B cell (primary cell): ENCODE data around the gene TECRL. TPM values are rescaled to one million over a fixed set of nuclear protein-coding genes. Genes with fewer than 3 reads are reported as not detected.

Experiments used
- ATAC-seq: fragments of 200-7000 bp; cut with Tn5 transposase; one replicate; pipeline ENCODE4 v1.10.0; 2021; ENCODE audit warnings: low read depth, mild to moderate bottlenecking, moderate number of reproducible peaks, moderate library complexity
- CTCF ChIA-PET: fragments of 350-600 bp; sonication (Branson Sonifier 250); formaldehyde crosslinking; loops from one replicate; lab custom pipeline; 2021; ENCODE audit warnings: antibody characterized with exemption, inconsistent platforms; lab: Charles Lee
- POLR2A ChIA-PET: fragments of 350-600 bp; sonication (Branson Sonifier 250); formaldehyde crosslinking; loops from one replicate; lab custom pipeline; 2021; ENCODE audit warnings: antibody characterized with exemption; lab: Charles Lee
- DNase-seq: peaks from one replicate; pipeline ENCODE4 v3.0.0; 2013
- H2AFZ ChIP-seq: 2 replicates; pipeline ENCODE4 v1.6.1; 2012; ENCODE audit warnings: mild to moderate bottlenecking, low read depth, low read length; ENCODE audit not compliant: insufficient read depth, poor library complexity, severe bottlenecking
- H3K27ac ChIP-seq, 2 donors: 1 replicate in 1 of 2; 2 replicates in 1 of 2; pipeline ENCODE4 v1.5.1; 2012 to 2013; ENCODE audit warnings: low read length in 2 of 2, mild to moderate bottlenecking in 2 of 2, moderate library complexity in 1 of 2
- H3K27me3 ChIP-seq, 4 experiments: fragments of 200-600 bp in 1 of 4; sonication (generic) in 1 of 4; replicated peaks in 1 of 4; 1 replicate in 2 of 4; 2 replicates in 2 of 4; pipeline versions ENCODE4 v1.6.1 to v1.7.0; 2013 to 2016; ENCODE audit warnings: low read length in 3 of 4, mild to moderate bottlenecking in 2 of 4, mixed read lengths in 1 of 4, moderate library complexity in 1 of 4; ENCODE audit not compliant: insufficient read depth in 4 of 4, control insufficient read depth in 3 of 4; ENCODE audit errors: control extremely low read depth in 1 of 4
- H3K36me3 ChIP-seq, 2 experiments: replicated peaks in 1 of 2; 1 replicate in 1 of 2; 2 replicates in 1 of 2; pipeline versions ENCODE4 v1.6.1 to v1.7.1; 2013; ENCODE audit warnings: low read length in 1 of 2; ENCODE audit not compliant: insufficient read depth in 2 of 2, control insufficient read depth in 1 of 2; ENCODE audit errors: control extremely low read depth in 1 of 2, extremely low read depth in 1 of 2
- H3K4me1 ChIP-seq, 2 donors: fragments of 200-600 bp in 1 of 2; sonication (generic) in 1 of 2; 1 replicate in 1 of 2; 2 replicates in 1 of 2; pipeline versions ENCODE4 v1.5.1 to v1.6.1; 2013 to 2017; ENCODE audit warnings: low read length in 2 of 2; ENCODE audit not compliant: control insufficient read depth in 2 of 2, insufficient read depth in 2 of 2
- H3K4me2 ChIP-seq: replicated peaks from 2 replicates; pipeline ENCODE3; 2012; ENCODE audit warnings: mild to moderate bottlenecking, low read depth, low read length; ENCODE audit not compliant: poor library complexity, severe bottlenecking
- H3K4me3 ChIP-seq, 5 experiments: fragments of 200-600 bp in 1 of 5; sonication (generic) in 1 of 5; 1 replicate in 3 of 5; 2 replicates in 2 of 5; pipeline versions ENCODE4 v1.5.1 to v1.7.0; 2011 to 2016; ENCODE audit warnings: low read length in 4 of 5, mild to moderate bottlenecking in 4 of 5, low read depth in 2 of 5, control low read depth in 1 of 5, moderate library complexity in 1 of 5; ENCODE audit not compliant: insufficient read depth in 1 of 5; ENCODE audit errors: control extremely low read depth in 1 of 5, extremely low read depth in 1 of 5
- H3K79me2 ChIP-seq: fragments of 200-600 bp; sonication (generic); one replicate; pipeline ENCODE4 v1.6.0; 2016; ENCODE audit warnings: low read length; ENCODE audit not compliant: control insufficient read depth, insufficient read depth
- H3K9ac ChIP-seq: fragments of 200-600 bp; sonication (generic); 2 replicates; pipeline ENCODE4 v1.6.1; 2017; ENCODE audit warnings: mild to moderate bottlenecking, low read length, moderate library complexity
- H3K9me3 ChIP-seq, 3 donors: one replicate each; pipeline versions ENCODE4 v1.6.1 to v1.7.1; 2013; ENCODE audit warnings: low read length in 2 of 3; ENCODE audit not compliant: control insufficient read depth in 2 of 3, insufficient read depth in 1 of 3; ENCODE audit errors: control extremely low read depth in 1 of 3
- H4K20me1 ChIP-seq: 2 replicates; pipeline ENCODE4 v1.6.0; 2012; ENCODE audit warnings: mild to moderate bottlenecking, low read length; ENCODE audit not compliant: insufficient read depth, control insufficient read depth, poor library complexity, severe bottlenecking
- H3K27ac Mint-ChIP-seq: one replicate; pipeline ENCODE4 v1.8.0; 2021; ENCODE audit warnings: mixed read lengths
- H3K27me3 Mint-ChIP-seq: one replicate; pipeline ENCODE4 v1.8.0; 2021; ENCODE audit warnings: mixed read lengths
- H3K4me1 Mint-ChIP-seq: one replicate; pipeline ENCODE4 v1.8.0; 2021; ENCODE audit warnings: mixed read lengths
- H3K4me3 Mint-ChIP-seq: one replicate; pipeline ENCODE4 v1.8.0; 2021; ENCODE audit warnings: mixed read lengths
- H3K9me3 Mint-ChIP-seq: one replicate; pipeline ENCODE4 v1.8.0; 2022; ENCODE audit warnings: mixed read lengths; ENCODE audit not compliant: insufficient read depth
- EZH2 ChIP-seq: IDR thresholded peaks from 2 replicates; pipeline ENCODE4 v1.6.1; 2012; ENCODE audit warnings: borderline replicate concordance, low read depth, mild to moderate bottlenecking, moderate library complexity, low read length; ENCODE audit not compliant: insufficient read depth, poor library complexity, severe bottlenecking
- WGBS: methylation state at CpG from one replicate; pipeline ENCODE4 v1.1.5; 2013; ENCODE audit warnings: missing lambda C conversion rate; ENCODE audit not compliant: insufficient coverage; 5-methylcytosine and 5-hydroxymethylcytosine counted together
- intact Hi-C: fragments of 100-400 bp; cut with micrococcal nuclease; formaldehyde crosslinking; loops from one replicate; pipeline ENCODE4 v1.10.0; 2022
- polyA plus RNA-seq: library from polyadenylated mRNA; depleted of rRNA; stranded (reverse); fragments of >200 nt; gene quantifications from 2 replicates; pipeline ENCODE4 v1.2.3, GENCODE V29; 2012
- total RNA-seq, 2 donors: library from RNA; stranded (reverse); fragments of 120-200 nt in 1 of 2; gene quantifications; 1 replicate in 1 of 2; 2 replicates in 1 of 2; pipeline versions ENCODE4 v1.2.3 to v1.2.4, GENCODE V29; 2013 to 2022
- TF ChIP-seq, protein P1 (sequence below): fragments of 200-600 bp; IDR thresholded peaks from one replicate; pipeline ENCODE4 v1.8.0; 2022; ENCODE audit warnings: antibody characterized with exemption, mild to moderate bottlenecking

The TECRL gene
- total and polyA plus RNA-seq, 2 donors (not counting 1 experiment from before 2014, with no cell fraction given), result not detected

DNA sequence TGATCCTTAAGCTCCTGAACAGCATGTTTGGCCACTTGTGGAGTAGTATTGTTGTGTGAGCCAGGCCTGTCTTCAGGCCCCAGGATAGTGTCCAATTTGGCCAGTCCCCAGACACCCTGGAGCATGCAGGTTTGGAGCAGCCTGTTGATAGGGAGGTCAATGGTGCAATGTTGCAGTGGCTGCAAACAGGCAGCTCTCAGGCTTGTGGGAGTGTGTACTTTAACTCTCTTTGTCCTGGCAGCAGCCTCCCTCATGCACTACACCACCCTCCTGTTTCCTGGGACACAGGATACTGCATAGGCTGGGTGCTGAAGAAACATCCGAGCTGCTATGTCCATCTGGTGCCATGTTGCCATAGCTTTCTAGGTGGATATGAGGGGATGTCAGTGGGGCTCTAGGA is 24.0 kb downstream of the TECRL start:
- Histone ChIP-seq H3K4me1 (no peaks in the 10 kb centered on the region), H3K79me2 (no peaks in the 10 kb centered on the region), H3K27me3 (no peaks in the 10 kb centered on the region), H3K4me3 (no peak overlapping the region), H4K20me1 (no peaks in the 10 kb centered on the region), H3K27ac (no peak overlapping the region), H3K4me2 (no peak overlapping the region), H2AFZ (no peak overlapping the region), H3K9ac (no peak overlapping the region), H3K9me3 (peaks cover 0 to 11% (median 0%) of the 10 kb centered on the region in 3 donors), H3K36me3 (no peaks in the 10 kb centered on the region)
- H3K4me1 Mint-ChIP-seq, result no peaks in the 10 kb centered on the region
- TF ChIP-seq, protein P1, sequence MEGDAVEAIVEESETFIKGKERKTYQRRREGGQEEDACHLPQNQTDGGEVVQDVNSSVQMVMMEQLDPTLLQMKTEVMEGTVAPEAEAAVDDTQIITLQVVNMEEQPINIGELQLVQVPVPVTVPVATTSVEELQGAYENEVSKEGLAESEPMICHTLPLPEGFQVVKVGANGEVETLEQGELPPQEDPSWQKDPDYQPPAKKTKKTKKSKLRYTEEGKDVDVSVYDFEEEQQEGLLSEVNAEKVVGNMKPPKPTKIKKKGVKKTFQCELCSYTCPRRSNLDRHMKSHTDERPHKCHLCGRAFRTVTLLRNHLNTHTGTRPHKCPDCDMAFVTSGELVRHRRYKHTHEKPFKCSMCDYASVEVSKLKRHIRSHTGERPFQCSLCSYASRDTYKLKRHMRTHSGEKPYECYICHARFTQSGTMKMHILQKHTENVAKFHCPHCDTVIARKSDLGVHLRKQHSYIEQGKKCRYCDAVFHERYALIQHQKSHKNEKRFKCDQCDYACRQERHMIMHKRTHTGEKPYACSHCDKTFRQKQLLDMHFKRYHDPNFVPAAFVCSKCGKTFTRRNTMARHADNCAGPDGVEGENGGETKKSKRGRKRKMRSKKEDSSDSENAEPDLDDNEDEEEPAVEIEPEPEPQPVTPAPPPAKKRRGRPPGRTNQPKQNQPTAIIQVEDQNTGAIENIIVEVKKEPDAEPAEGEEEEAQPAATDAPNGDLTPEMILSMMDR, result no peak
- TF ChIP-seq EZH2, result no peak
- no CpG with 5 or more reads among the region's 1 CpG for WGBS
- POLR2A ChIA-PET, result no interaction called here
- CTCF ChIA-PET, result no interaction called here
- H3K27me3 Mint-ChIP-seq, result no peaks in the 10 kb centered on the region
- no peak overlapping the region for H3K27ac Mint-ChIP-seq
- no peak for ATAC-seq
- H3K9me3 Mint-ChIP-seq, result peaks cover 5% of the 10 kb centered on the region
- no peak for DNase-seq
- intact Hi-C loops, result no loop called here
- no peak overlapping the region for H3K4me3 Mint-ChIP-seq

DNA sequence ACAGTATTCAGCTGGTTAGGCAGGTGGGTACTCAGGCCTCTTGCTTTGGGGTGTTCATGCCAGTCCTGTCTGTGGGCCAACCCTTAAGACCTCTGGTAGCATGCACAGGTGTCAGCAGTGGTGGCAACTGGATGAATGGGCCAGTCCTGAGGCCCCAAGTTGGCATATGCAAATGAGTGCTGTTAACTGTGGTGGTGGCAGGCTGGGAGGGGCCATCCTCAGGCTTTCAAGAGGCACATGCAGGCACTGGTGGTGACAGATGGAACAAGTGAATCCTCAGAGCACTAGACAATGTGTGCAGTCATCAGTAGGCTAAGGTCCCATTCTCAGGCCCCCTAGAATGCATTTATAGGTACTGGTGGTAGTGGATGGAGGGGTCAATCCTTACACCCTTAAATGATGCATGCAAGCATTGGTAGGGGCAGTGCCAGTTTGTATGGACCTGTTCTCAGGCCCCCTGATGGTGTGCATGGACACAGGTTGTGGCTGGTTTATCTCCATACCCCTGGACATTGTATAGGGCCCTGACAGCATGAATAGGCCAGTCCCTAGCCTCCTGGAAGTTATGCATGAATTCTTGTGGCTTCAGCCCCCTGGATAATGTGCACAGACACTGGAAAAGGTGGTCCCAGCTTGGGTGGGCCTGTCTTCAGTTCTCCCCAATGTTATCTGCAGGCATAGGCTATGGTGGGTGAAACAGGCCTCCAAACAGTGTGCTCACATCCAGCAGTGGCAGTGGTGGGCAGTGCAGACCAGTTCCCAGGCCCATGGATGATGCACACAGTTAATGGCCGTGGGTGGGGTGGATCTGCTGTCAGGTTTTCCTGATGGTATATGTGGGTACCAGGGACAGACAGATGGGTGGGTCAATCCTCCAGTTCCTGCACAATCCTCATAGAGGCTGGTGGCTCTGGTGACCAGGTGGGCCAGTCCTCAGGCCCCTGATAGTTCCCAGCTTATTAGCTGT is 24.7 kb downstream of the TECRL start:
- Histone ChIP-seq H2AFZ (no peak overlapping the region), H3K4me2 (no peak overlapping the region), H3K4me3 (no peak overlapping the region), H3K36me3 (no peaks in the 10 kb centered on the region), H4K20me1 (no peaks in the 10 kb centered on the region), H3K9ac (no peak overlapping the region), H3K4me1 (no peaks in the 10 kb centered on the region), H3K79me2 (no peaks in the 10 kb centered on the region), H3K27ac (no peak overlapping the region), H3K9me3 (peaks cover 0 to 11% (median 0%) of the 10 kb centered on the region in 3 donors), H3K27me3 (no peaks in the 10 kb centered on the region)
- Mint-ChIP-seq H3K9me3 (peaks cover 5% of the 10 kb centered on the region), H3K27me3 (no peaks in the 10 kb centered on the region), H3K4me3 (no peak overlapping the region), H3K27ac (no peak overlapping the region), H3K4me1 (no peaks in the 10 kb centered on the region)
- intact Hi-C loops, result no loop called here
- ATAC-seq (no peak), DNase-seq (no peak)
- CTCF ChIA-PET, result no interaction called here
- POLR2A ChIA-PET, result no interaction called here
- 67% methylated on average over 1 of the region's 1 CpG for WGBS
- TF ChIP-seq EZH2, result no peak
- TF ChIP-seq, protein P1, result no peak
